Measurements from ENCODE around the gene SIRT3.
"Not testable (repeated sequence)": the region's sequence is repeated elsewhere in the genome, so short reads cannot be mapped to it uniquely, and the experiment has no call there.

DNA sequence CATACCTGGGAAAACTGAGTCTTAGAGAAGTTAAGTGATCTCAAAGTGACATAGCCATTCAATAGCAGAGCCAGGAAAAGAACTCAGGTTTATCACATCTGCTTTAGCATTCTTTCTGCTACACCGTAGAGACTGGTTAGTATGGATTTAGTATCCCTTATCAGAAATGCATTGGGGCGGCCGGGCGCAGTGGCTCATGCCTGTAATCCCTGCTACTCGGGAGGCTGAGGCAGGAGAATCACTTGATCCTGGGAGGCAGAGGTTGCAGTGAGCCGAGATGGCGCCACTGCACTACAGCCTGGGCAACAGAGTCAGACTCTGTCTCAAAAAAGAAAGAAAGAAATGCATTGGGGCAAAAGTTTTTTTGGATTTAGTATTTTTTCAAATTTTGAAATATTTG lies 2.2 kb upstream of the SIRT3 start:
- TF ChIP-seq ZFP3 (tag by site-specific recombination; IDR thresholded peaks at IDR 0.05; ENCODE audit: low read depth); YY1 (tag by site-specific recombination; IDR thresholded peaks at IDR 0.05); CTCF (tag by site-specific recombination; IDR thresholded peaks at IDR 0.05); BCL11A (tag by site-specific recombination; IDR thresholded peaks at IDR 0.05; ENCODE audit: low read depth); PATZ1 (tag by site-specific recombination; IDR thresholded peaks at IDR 0.05); ZBTB1 (tag by site-specific recombination; IDR thresholded peaks at IDR 0.05); ZNF175 (tag by site-specific recombination; IDR thresholded peaks at IDR 0.05); ZNF549 (tag by site-specific recombination; IDR thresholded peaks at IDR 0.05); ZNF274 (IDR thresholded peaks at IDR 0.05; ENCODE audit: low read length); ZNF274 (tag by site-specific recombination; IDR thresholded peaks at IDR 0.05; ENCODE audit: borderline replicate concordance); ZXDB (tag by site-specific recombination; IDR thresholded peaks at IDR 0.05); ZNF10 (tag by site-specific recombination; IDR thresholded peaks at IDR 0.05); ZNF416 (tag by site-specific recombination; IDR thresholded peaks at IDR 0.05); ZSCAN18 (tag by site-specific recombination; IDR thresholded peaks at IDR 0.05): not testable (repeated sequence)
- TF ChIP-seq, protein P1, sequence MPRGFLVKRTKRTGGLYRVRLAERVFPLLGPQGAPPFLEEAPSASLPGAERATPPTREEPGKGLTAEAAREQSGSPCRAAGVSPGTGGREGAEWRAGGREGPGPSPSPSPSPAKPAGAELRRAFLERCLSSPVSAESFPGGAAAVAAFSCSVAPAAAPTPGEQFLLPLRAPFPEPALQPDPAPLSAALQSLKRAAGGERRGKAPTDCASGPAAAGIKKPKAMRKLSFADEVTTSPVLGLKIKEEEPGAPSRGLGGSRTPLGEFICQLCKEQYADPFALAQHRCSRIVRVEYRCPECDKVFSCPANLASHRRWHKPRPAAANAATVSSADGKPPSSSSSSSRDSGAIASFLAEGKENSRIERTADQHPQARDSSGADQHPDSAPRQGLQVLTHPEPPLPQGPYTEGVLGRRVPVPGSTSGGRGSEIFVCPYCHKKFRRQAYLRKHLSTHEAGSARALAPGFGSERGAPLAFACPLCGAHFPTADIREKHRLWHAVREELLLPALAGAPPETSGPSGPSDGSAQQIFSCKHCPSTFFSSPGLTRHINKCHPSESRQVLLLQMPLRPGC (tag by site-specific recombination; IDR thresholded peaks at IDR 0.05): not testable (repeated sequence)
